AG04450 (cell line): ENCODE measurements around the gene KLHL25. TPM values are rescaled to one million over a fixed set of nuclear protein-coding genes. Genes with fewer than 3 reads are reported as not detected.
"Not testable (repeated sequence)": the region's sequence is repeated elsewhere in the genome, so short reads cannot be mapped to it uniquely, and the experiment has no call there.

Experiments
- CTCF ChIA-PET: fragments of 300-600, 350-600 bp; formaldehyde crosslinking; extraction: SDS; loops from one replicate; lab custom pipeline; 2022; ENCODE audit warnings: antibody characterized with exemption, inconsistent platforms; lab: Charles Lee
- POLR2A ChIA-PET: fragments of 350-600 bp; formaldehyde crosslinking; extraction: SDS; loops from one replicate; lab custom pipeline; 2021; ENCODE audit warnings: antibody characterized with exemption, inconsistent platforms; lab: Yijun Ruan, JAX
- DNase-seq: peaks from one replicate; pipeline ENCODE4 v3.0.0-alpha.2; 2011; ENCODE audit warnings: low read depth, low spot score
- H3K27ac ChIP-seq: one replicate; pipeline ENCODE4 v1.5.1; 2012; ENCODE audit warnings: low read depth, low read length, control low read depth
- H3K27me3 ChIP-seq: one replicate; pipeline ENCODE4 v1.6.0; 2012; ENCODE audit warnings: low read length; ENCODE audit not compliant: control insufficient read depth, insufficient read depth
- H3K4me3 ChIP-seq: 2 replicates; pipeline ENCODE4 v1.5.1; 2011; ENCODE audit warnings: mild to moderate bottlenecking, low read depth, low read length, control low read depth
- H3K9me3 ChIP-seq: 2 replicates; pipeline ENCODE4 v1.5.1; 2012; ENCODE audit warnings: low read length; ENCODE audit not compliant: control insufficient read depth, insufficient read depth
- polyA plus RNA-seq: library from polyadenylated mRNA; depleted of rRNA; stranded (reverse); fragments of >200 nt; gene quantifications from 2 replicates; pipeline ENCODE4 v1.2.3, GENCODE V29; 2011
- TF ChIP-seq, protein P1 (sequence below): IDR thresholded peaks from 2 replicates; pipeline ENCODE4 v1.5.1; 2011; ENCODE audit warnings: low read depth, low read length, control low read depth, inconsistent platforms

Gene KLHL25
- polyA plus RNA-seq, 1 experiment = 2.9 TPM

- peaks cover 6% of the 10 kb centered on the region for H3K27me3 ChIP-seq
- H3K27ac ChIP-seq = no peak overlapping the region
- TF ChIP-seq, protein P1, sequence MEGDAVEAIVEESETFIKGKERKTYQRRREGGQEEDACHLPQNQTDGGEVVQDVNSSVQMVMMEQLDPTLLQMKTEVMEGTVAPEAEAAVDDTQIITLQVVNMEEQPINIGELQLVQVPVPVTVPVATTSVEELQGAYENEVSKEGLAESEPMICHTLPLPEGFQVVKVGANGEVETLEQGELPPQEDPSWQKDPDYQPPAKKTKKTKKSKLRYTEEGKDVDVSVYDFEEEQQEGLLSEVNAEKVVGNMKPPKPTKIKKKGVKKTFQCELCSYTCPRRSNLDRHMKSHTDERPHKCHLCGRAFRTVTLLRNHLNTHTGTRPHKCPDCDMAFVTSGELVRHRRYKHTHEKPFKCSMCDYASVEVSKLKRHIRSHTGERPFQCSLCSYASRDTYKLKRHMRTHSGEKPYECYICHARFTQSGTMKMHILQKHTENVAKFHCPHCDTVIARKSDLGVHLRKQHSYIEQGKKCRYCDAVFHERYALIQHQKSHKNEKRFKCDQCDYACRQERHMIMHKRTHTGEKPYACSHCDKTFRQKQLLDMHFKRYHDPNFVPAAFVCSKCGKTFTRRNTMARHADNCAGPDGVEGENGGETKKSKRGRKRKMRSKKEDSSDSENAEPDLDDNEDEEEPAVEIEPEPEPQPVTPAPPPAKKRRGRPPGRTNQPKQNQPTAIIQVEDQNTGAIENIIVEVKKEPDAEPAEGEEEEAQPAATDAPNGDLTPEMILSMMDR = peak; percentile 83
- no peaks in the 10 kb centered on the region for H3K9me3 ChIP-seq
- ChIA-PET POLR2A (no interaction called here), CTCF (interaction anchor here (0.5 to 5.2 kb wide), 29 partner anchors 9 to 535 kb away, joined by 3 to 73 read pairs (median 5); no protein-coding TSS in a partner anchor)
- DNase-seq = no peak
- no peak overlapping the region for H3K4me3 ChIP-seq
Observed at GRCh38 chr15:85831415-85832113, 36.8 kb upstream of the KLHL25 start.

DNA sequence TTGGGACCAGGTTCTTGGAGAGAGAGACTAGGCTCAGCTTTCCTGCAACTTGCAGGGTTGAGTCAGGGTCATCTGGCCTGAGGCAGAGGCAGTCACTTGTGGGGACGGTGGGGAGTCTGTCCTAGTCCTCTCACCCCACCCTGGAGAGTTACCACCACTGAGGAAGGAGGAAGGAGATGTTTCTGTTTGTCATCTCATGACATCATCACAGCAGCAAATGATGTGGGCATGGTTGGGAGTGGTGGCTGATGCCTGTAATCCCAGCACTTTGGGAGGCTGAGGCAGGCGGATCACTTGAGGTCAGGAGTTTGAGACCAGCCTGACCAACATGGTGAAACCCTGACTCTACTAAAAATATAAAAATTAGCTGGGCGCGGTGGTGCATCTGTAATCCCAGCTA lies 35.0 kb upstream of the KLHL25 start:
- H3K4me3 ChIP-seq, H3K27me3 ChIP-seq, POLR2A ChIA-PET, H3K9me3 ChIP-seq, DNase-seq, H3K27ac ChIP-seq: not testable (repeated sequence)
- CTCF ChIA-PET = interaction anchor here (1.3 to 5.2 kb wide), 5 partner anchors 11 to 101 kb away, joined by 3 to 73 read pairs (median 17); no protein-coding TSS in a partner anchor

DNA sequence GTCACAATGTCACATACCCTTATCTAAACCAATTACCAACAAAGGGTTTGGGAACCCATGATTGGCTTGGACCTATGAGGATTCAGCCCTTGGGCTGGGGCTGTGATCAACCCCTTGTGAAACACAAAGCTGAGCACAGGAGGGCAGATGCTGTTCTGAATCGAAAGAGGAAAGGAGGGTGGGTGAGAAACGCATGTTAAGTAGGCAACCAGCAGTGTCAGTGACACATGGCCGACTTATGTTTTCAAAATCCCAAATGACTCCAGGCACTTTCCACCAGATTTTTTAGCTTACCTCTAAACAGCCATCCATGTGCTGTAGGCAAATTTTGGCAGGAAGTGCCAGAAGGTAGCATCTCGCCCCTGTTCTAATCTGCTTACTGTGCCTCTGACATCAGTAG lies 34.1 kb upstream of the KLHL25 start:
- TF ChIP-seq, protein P1 = no peak
- Histone ChIP-seq H3K9me3 (no peaks in the 10 kb centered on the region), H3K27me3 (peaks cover 6% of the 10 kb centered on the region), H3K4me3 (no peak overlapping the region), H3K27ac (no peak overlapping the region)
- no peak for DNase-seq
- ChIA-PET CTCF (interaction anchor here (0.7 to 4.7 kb wide), 2 partner anchors 8 to 96 kb away, joined by 4 to 73 read pairs; no protein-coding TSS in a partner anchor), POLR2A (no interaction called here)

- Histone ChIP-seq H3K9me3 (no peaks in the 10 kb centered on the region), H3K27me3 (peaks cover 6% of the 10 kb centered on the region), H3K27ac (no peak overlapping the region), H3K4me3 (no peak overlapping the region)
- TF ChIP-seq, protein P1 = no peak
- no peak for DNase-seq
- POLR2A ChIA-PET = no interaction called here
- CTCF ChIA-PET = interaction anchor here (0.7 kb wide), 1 partner anchor 8 kb away, joined by 4 read pairs; no protein-coding TSS in a partner anchor
Observed at GRCh38 chr15:85828126-85828525, 33.4 kb upstream of the KLHL25 start.

DNA sequence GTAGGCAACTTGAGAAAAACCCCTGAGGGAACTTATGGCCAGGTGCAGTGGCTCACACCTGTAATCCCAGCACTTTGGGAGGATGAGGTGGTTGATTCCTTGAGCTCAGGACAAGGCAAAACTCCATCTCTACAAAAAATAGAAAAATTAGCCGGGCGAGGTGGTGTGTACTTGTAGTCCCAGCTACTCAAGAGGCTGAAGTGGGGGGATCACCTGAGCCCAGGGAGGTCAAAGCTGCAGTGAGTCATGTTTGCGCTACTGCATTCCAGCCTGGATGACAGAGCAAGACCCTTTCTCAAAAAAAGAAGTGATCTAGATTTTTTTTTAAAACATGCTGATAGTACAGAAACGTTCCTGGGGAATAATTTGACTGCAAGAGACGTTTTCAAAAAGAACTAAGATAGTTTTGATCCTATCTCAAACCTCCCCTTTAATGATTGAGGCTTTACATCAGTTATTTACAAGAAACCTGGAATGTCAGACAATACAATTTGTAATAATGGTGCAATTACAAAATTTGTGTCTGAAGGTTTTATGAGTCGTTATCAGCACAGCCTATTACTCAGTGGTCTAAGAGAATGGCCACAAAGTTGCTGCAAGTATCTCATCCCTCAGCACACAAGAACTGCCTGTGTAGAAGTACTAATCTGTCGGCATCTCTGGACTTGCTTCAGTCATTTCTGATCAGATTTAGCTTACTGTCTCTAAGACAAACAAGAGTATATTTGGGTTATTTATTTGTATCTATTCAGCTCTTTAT lies 32.2 kb upstream of the KLHL25 start:
- Histone ChIP-seq H3K9me3 (no peaks in the 10 kb centered on the region), H3K27ac (no peak overlapping the region), H3K27me3 (peaks cover 3% of the 10 kb centered on the region), H3K4me3 (no peak overlapping the region)
- no peak for DNase-seq
- TF ChIP-seq, protein P1 = no peak
- ChIA-PET POLR2A (interaction anchor here (0.6 kb wide), 1 partner anchor 60 kb away, joined by 3 read pairs; no protein-coding TSS in a partner anchor), CTCF (interaction anchor here (0.6 to 1.8 kb wide), 4 partner anchors 14 to 1239 kb away, joined by 3 to 6 read pairs (median 4); no protein-coding TSS in a partner anchor)
